ENCODE results near the gene ICOS.

DNA sequence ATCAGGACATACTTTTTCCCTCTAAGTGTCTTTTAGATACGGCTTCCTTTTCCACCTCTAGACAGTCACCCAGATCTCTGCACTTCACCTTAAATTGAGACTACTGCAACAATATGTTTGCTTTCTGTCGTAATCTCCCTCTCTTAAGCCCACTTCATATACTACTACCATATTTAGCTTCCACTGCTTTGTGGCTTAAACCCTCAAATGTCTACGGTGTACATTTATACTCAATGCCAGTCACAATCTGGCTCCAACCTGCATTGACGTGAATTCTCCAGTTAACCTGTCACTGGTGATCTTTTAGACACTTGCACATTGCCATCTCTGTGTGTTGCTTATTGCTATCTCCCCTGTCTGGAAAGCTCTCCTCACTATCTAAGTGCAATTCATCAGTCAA lies 56.4 kb downstream of the ICOS start:
- TF ChIP-seq, protein P1, sequence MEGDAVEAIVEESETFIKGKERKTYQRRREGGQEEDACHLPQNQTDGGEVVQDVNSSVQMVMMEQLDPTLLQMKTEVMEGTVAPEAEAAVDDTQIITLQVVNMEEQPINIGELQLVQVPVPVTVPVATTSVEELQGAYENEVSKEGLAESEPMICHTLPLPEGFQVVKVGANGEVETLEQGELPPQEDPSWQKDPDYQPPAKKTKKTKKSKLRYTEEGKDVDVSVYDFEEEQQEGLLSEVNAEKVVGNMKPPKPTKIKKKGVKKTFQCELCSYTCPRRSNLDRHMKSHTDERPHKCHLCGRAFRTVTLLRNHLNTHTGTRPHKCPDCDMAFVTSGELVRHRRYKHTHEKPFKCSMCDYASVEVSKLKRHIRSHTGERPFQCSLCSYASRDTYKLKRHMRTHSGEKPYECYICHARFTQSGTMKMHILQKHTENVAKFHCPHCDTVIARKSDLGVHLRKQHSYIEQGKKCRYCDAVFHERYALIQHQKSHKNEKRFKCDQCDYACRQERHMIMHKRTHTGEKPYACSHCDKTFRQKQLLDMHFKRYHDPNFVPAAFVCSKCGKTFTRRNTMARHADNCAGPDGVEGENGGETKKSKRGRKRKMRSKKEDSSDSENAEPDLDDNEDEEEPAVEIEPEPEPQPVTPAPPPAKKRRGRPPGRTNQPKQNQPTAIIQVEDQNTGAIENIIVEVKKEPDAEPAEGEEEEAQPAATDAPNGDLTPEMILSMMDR (IDR thresholded peaks at IDR 0.05), result no peak
- no peak for TF ChIP-seq POLR2A (IDR thresholded peaks at IDR 0.05)
